RWPE2 (cell line): ENCODE data around the gene THSD4.
A peak's percentile ranks its signal among the peaks of the same experiment; 100 is the strongest.

Source experiments
- ATAC-seq: fragments of 200-7000 bp; cut with Tn5 transposase; 3 replicates; pipeline ENCODE4 v1.9.1; 2021; ENCODE audit warnings: low read depth
- DNase-seq: peaks from one replicate; pipeline ENCODE4 v3.0.0-alpha.2; 2020; ENCODE audit warnings: low spot score
- H3K27ac ChIP-seq: fragments of 450-650 bp; 2 replicates; pipeline ENCODE4 v1.5.1; 2017; ENCODE audit warnings: mild to moderate bottlenecking; ENCODE audit not compliant: poor library complexity, severe bottlenecking
- H3K27me3 ChIP-seq: fragments of 250-450 bp; sonication (Bioruptor Pico); 2 replicates; pipeline ENCODE4 v1.5.1; 2021; ENCODE audit warnings: mild to moderate bottlenecking, moderate library complexity; ENCODE audit not compliant: insufficient read depth, poor library complexity, severe bottlenecking
- H3K36me3 ChIP-seq: fragments of 250-450 bp; sonication (Bioruptor Pico); 2 replicates; pipeline ENCODE4 v1.5.1; 2020; ENCODE audit warnings: low read depth, mild to moderate bottlenecking, moderate library complexity
- H3K4me1 ChIP-seq: fragments of 250-450 bp; sonication (Bioruptor Pico); 2 replicates; pipeline ENCODE4 v1.5.1; 2021; ENCODE audit warnings: mild to moderate bottlenecking, moderate library complexity; ENCODE audit not compliant: insufficient read depth, poor library complexity, severe bottlenecking
- H3K4me3 ChIP-seq: fragments of 250-450 bp; sonication (Bioruptor Pico); 2 replicates; pipeline ENCODE4 v1.5.1; 2021; ENCODE audit warnings: mild to moderate bottlenecking, moderate library complexity; ENCODE audit not compliant: severe bottlenecking
- H3K9me3 ChIP-seq: fragments of 250-450 bp; sonication (Bioruptor Pico); 2 replicates; pipeline ENCODE4 v1.5.1; 2021; ENCODE audit warnings: mild to moderate bottlenecking, moderate library complexity; ENCODE audit not compliant: severe bottlenecking
- TF ChIP-seq, protein P1 (sequence below): fragments of 450-650 bp; IDR thresholded peaks from one replicate; pipeline ENCODE4 v1.5.1; 2017; ENCODE audit warnings: mild to moderate bottlenecking, moderate library complexity; ENCODE audit not compliant: poor library complexity, severe bottlenecking

Gene THSD4

DNA sequence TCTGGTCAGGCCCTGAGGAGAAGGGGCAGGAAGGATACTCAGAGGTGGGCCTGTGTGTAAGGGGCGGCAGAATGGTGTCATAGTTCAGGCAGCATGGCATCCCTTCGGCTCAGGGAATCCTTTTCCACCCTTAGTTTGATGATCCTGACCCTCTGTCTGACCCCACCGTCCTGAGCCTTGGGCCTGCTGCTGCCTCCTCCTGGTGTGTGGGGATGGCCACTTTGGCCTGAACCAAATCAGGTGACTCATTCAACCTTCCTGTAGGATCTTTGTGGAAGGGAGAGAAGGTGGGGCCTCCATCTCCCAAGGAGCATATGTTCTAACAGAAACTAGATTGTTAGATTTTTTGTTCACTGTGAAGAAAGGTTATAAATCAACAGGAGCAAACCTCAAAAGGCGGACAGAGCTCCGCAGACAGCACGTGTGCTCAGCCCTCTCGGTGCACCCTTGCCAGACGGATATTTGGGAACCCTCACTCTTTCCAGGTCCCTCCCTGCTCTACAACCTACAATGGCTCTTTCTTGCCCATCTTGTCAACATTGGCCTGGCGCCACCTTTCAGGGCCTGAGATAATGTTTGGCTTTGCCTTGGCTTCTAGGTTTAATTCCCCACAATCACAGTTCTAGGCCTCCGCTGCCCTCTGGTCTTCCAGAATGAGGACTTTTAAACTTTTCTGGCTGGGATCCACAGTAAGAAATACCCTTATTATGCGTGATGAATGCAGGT lies 21.7 kb downstream of the THSD4 start:
- Histone ChIP-seq H3K4me3 (no peak overlapping the region), H3K4me1 (peaks cover 42% of the 10 kb centered on the region), H3K27me3 (no peaks in the 10 kb centered on the region), H3K9me3 (no peaks in the 10 kb centered on the region), H3K27ac (peak overlapping the region; percentile 85), H3K36me3 (peaks cover 54% of the 10 kb centered on the region)
- TF ChIP-seq, protein P1, sequence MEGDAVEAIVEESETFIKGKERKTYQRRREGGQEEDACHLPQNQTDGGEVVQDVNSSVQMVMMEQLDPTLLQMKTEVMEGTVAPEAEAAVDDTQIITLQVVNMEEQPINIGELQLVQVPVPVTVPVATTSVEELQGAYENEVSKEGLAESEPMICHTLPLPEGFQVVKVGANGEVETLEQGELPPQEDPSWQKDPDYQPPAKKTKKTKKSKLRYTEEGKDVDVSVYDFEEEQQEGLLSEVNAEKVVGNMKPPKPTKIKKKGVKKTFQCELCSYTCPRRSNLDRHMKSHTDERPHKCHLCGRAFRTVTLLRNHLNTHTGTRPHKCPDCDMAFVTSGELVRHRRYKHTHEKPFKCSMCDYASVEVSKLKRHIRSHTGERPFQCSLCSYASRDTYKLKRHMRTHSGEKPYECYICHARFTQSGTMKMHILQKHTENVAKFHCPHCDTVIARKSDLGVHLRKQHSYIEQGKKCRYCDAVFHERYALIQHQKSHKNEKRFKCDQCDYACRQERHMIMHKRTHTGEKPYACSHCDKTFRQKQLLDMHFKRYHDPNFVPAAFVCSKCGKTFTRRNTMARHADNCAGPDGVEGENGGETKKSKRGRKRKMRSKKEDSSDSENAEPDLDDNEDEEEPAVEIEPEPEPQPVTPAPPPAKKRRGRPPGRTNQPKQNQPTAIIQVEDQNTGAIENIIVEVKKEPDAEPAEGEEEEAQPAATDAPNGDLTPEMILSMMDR = peak; percentile 44
- DNase-seq = no peak
- peak; percentile 15 for ATAC-seq

DNA sequence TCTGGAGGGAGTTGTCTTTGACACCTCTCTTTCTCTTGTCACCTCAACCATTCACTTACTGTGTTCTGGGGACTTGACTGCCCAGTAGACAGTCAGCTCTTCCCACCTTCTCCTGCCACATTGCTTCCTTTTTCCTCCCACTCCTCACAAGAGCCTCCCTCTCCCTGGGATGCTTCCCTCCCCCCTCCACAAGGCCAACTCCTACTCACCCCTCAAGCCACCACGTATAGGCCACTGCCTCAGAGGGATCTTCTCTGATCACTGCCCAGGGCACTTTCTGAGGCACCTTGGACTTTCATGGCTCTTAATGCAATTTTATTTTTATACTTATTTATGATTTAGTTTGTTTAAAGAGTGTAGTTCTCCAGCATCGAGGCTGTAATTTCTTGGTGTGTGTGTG lies 23.2 kb downstream of the THSD4 start:
- TF ChIP-seq, protein P1 = no peak
- no peak for ATAC-seq
- peaks cover 57% of the 10 kb centered on the region for H3K36me3 ChIP-seq
- peaks cover 27% of the 10 kb centered on the region for H3K4me1 ChIP-seq
- no peak for DNase-seq
- no peak overlapping the region for H3K4me3 ChIP-seq
- peak overlapping the region; percentile 85 for H3K27ac ChIP-seq
- H3K9me3 ChIP-seq = no peaks in the 10 kb centered on the region
- H3K27me3 ChIP-seq = no peaks in the 10 kb centered on the region

DNA sequence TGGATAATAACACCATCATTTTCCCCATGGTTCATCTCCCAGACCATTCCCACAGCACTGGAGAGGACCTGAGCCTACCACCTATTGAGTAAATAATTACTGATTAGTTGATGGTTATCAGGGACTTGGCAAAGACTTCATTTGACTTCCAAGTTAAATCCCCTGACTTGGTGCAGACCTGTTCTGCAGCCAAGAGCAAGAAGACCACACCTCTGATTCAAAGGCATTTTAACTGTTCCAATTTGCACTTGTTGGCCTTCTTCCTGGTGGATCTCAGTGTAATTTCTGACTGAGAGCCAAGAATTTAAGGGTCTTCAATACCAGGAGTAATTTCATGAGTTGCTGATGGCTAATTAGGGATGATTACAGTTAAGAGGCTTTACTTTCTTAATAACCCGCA lies 24.0 kb downstream of the THSD4 start:
- H3K27ac ChIP-seq = peak overlapping the region; percentile 85
- H3K4me3 ChIP-seq = no peak overlapping the region
- H3K36me3 ChIP-seq = peaks cover 60% of the 10 kb centered on the region
- DNase-seq (no peak), ATAC-seq (no peak)
- TF ChIP-seq, protein P1 = no peak
- peaks cover 20% of the 10 kb centered on the region for H3K4me1 ChIP-seq
- no peaks in the 10 kb centered on the region for H3K9me3 ChIP-seq
- H3K27me3 ChIP-seq = no peaks in the 10 kb centered on the region

DNA sequence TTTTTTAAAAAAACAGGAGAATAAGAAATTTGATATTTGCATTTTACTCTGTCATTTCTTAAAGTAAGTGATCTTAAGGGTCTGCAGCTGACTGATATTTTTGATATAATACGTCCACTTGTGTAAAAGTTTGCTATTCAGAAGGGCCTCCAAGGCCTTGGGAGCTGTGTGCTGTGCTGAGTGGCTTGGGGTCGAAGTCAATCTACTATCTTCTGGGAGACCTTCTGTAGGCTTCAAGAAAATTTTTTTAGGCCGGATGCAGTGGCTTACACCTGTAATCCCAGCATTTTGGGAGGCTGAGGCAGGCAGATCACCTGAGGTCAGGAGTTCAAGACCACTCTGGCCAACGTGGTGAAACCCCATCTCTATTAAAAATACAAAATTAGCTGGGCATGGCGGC lies 26.3 kb downstream of the THSD4 start:
- TF ChIP-seq, protein P1 = no peak
- H3K4me1 ChIP-seq = peaks cover 11% of the 10 kb centered on the region
- peaks cover 69% of the 10 kb centered on the region for H3K36me3 ChIP-seq
- no peaks in the 10 kb centered on the region for H3K27me3 ChIP-seq
- no peak overlapping the region for H3K4me3 ChIP-seq
- H3K27ac ChIP-seq = no peak overlapping the region
- DNase-seq (no peak), ATAC-seq (no peak)
- H3K9me3 ChIP-seq = no peaks in the 10 kb centered on the region

DNA sequence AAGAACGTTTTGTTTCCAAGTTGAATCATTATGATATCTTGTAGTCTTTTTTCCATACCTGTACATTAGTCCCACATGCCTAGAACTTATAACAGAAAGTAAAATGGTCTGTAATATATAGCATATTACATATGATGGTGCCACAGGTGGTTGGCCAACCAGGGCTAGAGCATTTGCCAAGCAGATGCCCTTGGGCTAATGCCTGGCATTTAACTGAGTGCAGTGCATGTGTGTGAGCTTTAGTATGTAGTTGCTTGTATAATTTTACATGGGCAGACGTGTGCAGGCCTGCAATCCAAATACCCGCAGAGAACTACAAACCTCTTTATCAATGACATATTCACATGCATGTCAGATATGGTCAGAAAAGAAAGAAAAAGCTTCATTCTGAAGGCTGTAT lies 27.5 kb downstream of the THSD4 start:
- H3K27ac ChIP-seq = no peak overlapping the region
- H3K9me3 ChIP-seq = no peaks in the 10 kb centered on the region
- no peak overlapping the region for H3K4me3 ChIP-seq
- ATAC-seq = no peak
- DNase-seq = no peak
- H3K36me3 ChIP-seq = peaks cover 71% of the 10 kb centered on the region
- TF ChIP-seq, protein P1 = no peak
- no peaks in the 10 kb centered on the region for H3K27me3 ChIP-seq
- H3K4me1 ChIP-seq = peaks cover 3% of the 10 kb centered on the region
